Measurements from ENCODE around the gene PKD2L1. TPM values are rescaled to one million over a fixed set of nuclear protein-coding genes. Genes with fewer than 3 reads are reported as not detected.
"Not testable (repeated sequence)": the region's sequence is repeated elsewhere in the genome, so short reads cannot be mapped to it uniquely, and the experiment has no call there.

Gene PKD2L1
- polyA plus RNA-seq, 1 donor, result 0.38 TPM

DNA sequence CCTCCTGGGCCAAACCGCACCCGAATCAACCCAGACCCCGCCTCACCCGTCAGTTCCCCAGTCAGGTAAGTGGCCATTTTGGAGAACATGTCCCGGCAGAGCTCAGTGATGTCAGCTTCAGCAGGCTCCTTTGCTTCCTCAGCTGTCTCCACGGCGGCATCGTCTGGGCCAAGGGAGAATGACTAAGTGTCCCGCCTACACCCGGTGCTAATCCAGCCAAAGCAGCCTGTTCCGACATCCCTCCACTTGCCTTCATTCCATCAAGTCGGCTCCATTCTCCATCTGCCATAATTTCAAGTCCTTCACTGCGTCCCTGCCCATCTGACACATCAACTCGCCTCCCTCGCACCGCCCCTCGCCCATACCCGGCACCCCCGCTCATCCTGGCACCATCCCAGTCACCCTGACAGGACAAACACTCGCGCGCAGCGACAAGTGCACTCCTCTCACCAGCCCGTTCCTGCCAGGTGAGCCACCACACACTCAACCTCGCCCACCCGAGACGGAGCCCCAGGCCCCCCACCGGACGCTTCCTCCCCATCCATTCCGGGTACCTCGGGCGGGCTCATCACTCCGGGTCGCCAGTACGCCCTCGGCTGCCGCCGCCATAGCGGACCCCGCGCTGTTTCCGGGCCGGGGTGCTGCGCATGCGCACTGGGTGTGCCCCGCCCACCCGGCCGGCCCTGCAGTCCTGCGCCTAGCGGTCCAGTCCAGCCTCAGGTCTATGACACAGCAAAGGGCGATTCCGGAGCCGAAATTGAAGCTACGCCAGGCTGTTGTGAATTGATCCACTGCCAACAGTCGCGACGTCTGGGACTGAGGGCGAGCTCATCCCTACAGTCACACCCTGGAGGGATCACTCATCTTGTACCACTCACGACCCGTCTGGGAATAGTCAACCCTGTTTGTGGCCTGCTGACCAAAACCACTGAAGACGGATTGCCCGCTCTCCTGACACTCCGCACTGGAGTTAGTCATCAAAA is 43.7 kb downstream of the PKD2L1 start, which contains the start of gene BLOC1S2:
TSS of gene BLOC1S2 (minus strand) at position 630 of the 983 bp plus-strand sequence. CDS start at position 609, 21 bp downstream.
- peak; percentile 81 for DNase-seq

GRCh38 chr10:100285326-100285725 is 44.7 kb downstream of the PKD2L1 start:
- DNase-seq, result not testable (repeated sequence)

DNA sequence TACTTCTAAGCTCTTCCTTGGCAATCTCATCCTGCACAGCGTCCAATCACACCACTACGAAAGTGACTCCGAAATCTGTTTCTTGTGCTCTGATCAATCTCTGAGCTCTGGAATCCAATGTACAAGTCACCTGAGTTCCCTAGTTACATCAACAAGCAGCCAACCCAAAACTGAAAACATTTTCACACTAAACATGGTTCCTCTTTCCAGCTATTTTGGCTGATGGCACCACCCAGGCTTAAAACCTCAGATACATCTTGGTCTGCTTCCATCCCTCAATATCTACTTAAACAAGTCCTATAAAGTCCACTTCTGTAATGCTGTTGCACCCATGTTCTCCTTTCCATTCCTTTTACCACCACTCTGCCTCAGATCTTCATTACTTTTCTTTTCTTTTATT is 47.1 kb downstream of the PKD2L1 start:
- DNase-seq, result no peak

DNA sequence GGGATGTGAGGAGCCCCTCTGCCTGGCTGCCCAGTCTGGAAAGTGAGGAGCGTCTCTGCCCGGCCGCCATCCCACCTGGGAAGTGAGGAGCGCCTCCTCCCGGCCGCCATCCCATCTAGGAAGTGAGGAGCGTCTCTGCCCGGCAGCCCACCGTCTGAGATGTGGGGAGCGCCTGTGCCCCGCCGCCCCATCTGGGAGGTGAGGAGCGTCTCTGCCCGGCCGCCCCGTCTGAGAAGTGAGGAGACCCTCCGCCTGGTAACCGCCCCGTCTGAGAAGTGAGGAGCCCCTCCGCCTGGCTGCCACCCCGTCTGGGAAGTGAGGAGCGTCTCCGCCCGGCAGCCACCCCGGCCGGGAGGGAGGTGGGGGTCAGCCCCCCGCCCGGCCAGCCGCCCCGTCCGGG is 53.1 kb downstream of the PKD2L1 start:
- DNase-seq, result not testable (repeated sequence)

DNA sequence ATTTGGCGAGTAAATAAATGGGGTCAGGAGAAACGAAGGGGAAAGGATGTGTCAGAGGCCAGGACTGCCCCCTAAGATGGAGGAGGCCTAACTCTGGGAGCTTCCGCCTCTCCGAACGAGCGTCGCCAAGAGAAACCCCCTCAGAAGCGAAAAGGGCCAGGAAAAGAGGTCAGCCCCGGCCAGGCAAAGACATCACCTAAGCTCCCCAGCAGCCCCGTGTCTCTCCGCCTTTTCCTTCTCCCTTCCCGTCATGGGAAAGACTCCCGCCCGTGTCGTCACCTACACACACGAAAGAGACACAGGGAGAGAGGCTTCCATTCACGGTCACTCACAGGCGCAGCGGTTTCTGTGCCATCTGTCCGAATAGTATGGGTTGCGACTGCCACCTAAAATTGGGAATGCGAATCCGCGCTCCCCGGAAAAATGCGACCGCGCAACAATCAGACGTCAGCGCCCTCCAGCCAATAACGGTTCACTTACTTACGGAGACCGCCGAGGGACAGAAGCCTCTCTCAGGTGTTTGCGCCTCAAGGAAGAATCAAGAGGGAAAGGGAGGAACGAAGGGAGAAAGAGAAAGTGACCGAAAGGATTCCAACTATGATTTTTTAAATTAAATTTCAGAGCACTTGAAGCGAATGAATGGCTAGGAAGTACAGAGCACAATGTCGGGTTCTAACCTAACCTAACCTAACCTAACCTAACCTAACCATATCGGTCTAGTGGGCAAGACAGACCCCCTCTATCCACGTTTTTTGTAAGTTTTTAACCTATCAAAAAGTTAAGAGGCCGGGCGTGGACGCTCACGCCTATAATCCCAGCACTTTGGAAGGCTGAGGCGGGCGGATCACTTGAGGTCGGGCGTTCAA is 62.6 kb downstream of the PKD2L1 start, which contains the start of gene CWF19L1:
TSS of gene CWF19L1 (minus strand) at position 400 of the 866 bp plus-strand sequence. CDS start at position 355, 45 bp downstream.
- DNase-seq, result peak; percentile 87

DNA sequence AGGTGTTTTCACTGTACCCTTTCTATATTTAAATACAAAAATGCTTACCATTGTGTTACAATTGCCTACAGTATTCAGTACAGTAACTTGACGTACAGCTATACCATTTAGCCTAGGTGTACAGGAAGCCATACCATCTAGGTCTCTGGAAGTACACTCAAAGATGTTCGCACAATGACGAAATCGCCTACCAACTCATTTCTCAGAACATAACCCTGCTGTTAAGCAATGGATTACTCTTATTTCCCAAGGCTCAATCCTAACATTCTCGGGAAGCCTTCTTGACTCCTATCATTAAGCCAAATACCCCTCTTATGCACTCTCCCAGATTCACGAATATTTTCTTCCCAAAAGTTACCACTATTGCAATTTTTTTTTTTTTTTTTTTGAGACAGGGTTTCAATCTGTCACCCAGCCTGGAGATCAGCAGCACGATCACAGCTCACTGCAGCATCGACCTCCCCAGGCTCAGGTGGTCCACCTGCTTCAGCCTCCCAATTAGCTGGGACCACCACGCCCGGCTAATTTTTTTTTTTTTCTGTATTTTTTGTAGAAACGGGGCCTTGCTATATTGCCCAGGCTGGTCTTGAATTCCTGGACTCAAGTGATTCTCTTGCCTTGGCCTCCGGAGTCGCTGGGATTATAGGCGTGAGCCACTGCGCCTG is 64.1 kb downstream of the PKD2L1 start:
- no peak for DNase-seq

DNA sequence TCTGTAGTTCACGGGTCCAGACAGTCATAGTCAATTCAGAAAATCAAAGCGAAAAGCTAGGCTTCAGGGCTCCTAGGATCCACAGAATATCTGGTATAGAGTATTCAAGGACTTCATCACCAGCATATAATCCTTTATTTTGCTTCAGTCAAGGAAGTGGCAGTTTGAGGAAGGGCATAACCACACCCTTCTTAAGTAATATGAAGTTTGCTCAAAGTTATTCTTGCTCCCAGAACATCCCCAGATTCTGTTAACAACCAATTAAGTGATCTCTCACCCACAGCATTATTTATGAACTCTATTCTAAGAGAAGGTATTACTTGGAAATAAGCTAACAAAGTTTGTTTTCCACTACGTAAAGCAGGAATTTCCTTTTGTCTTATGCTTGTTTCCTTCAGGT is 75.8 kb downstream of the PKD2L1 start:
- no peak for DNase-seq

GRCh38 chr10:100253041-100253440 is 77.0 kb downstream of the PKD2L1 start:
- DNase-seq, result no peak

GRCh38 chr10:100248820-100249219 is 81.2 kb downstream of the PKD2L1 start:
- no peak for DNase-seq

DNA sequence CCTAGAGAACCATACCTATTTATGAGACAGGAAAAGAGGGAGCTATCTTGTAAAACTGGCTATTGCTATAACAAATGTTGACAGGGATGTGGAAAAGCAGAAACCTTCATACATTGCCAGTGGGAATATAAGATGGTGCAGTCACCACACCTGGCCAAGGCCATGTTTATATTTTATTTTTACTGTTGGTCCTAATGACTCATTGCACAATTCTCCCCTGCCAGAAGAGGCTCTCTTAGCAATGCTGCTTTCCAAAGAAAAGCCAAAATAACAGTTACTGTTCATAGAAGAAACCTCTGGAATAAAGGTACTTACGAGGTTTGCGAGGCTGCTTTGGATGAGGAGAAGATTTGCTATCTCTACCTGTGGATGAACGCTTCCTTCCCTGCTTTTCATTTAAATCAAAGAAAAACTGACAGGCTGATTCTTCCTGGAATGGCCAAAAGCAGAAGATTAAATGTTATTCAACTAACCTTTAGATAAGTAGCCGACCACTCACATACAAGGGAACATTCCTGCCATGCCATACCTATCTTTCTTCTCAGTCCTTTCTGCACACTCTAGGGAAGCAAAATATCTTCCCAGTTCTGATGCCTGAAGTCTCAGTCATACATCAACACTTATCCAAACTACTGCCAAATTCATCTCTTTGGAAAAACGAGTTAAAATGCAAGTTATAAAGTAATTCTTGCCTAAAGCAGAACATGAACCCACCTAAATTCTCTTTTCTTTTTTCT is 84.4 kb downstream of the PKD2L1 start:
- DNase-seq, result no peak

DNA sequence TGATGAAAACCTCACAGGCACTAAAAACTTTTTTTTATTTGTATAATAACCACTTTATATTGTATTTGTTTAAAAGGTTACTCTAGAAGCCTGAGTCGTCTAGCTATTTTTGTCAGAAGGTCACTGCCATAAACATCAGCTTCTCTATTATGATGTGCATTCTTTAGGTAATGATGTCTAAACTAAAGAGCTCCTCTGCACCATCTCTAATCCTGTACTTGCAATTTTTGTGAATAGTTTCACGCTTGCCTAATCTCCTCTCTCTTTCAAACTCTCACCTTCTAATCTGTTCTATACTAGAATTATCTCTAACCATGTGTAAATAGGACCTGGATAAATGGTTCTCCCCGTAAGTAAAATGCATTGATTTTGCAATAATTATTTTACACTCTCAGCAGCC is 90.2 kb downstream of the PKD2L1 start:
- DNase-seq, result no peak

DNA sequence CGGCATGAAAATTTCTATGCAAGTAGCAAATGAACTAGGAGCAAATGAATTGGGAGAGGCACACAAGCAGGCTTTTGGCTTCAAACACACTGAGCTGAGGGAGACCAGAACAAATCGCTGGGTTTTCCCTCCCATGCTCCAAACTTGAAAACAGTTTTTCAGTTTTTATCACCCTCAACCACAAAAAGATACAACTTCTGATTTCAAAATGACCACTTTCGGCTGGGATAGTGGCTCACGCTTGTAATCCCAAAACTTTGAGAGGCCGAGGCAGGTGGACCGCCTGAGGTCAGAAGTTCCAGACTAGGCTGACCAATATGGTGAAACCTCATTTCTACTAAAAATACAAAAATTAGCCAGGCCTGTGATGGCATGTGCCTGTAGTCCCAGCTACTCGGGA is 91.6 kb downstream of the PKD2L1 start:
- no peak for DNase-seq

Other genes with a start within 250 kb of the PKD2L1 start
- gene CPN1, start 248.4 kb downstream of the PKD2L1 start, polyA plus RNA-seq (ENCODE audit: insufficient read length), result 3.0 TPM
- 59.1 TPM for gene ERLIN1, start 144.2 kb downstream of the PKD2L1 start, polyA plus RNA-seq (ENCODE audit: insufficient read length)
- gene CHUK, start 100.6 kb downstream of the PKD2L1 start, polyA plus RNA-seq (ENCODE audit: insufficient read length), result 36.7 TPM
- 38.8 TPM for gene CWF19L1, start 62.6 kb downstream of the PKD2L1 start, polyA plus RNA-seq (ENCODE audit: insufficient read length)
- 43.7 TPM for gene BLOC1S2, start 43.5 kb downstream of the PKD2L1 start, polyA plus RNA-seq (ENCODE audit: insufficient read length)
- 36.3 TPM for gene SCD, start 17.0 kb upstream of the PKD2L1 start, polyA plus RNA-seq (ENCODE audit: insufficient read length)
- gene WNT8B, start 132.8 kb upstream of the PKD2L1 start, polyA plus RNA-seq (ENCODE audit: insufficient read length), result 0.85 TPM
- gene SEC31B, start 189.6 kb upstream of the PKD2L1 start, polyA plus RNA-seq (ENCODE audit: insufficient read length), result 29.6 TPM
- 169 TPM for gene NDUFB8, start 199.6 kb upstream of the PKD2L1 start, polyA plus RNA-seq (ENCODE audit: insufficient read length)
- 47.1 TPM for gene HIF1AN, start 205.7 kb upstream of the PKD2L1 start, polyA plus RNA-seq (ENCODE audit: insufficient read length)